Measurements from ENCODE around the gene CA11.

- TF ChIP-seq CTCF (IDR thresholded peaks at IDR 0.05) (no peak), EP300 (IDR thresholded peaks at IDR 0.05; ENCODE audit: low read depth) (no peak), POLR2AphosphoS5 (IDR thresholded peaks at IDR 0.05) (no peak)
These were observed 4.1 kb downstream of the CA11 start for GRCh38 chr19:48641850-48642249.

Measured in transverse colon (tissue), 4 donors.